GM12892 (cell line): ENCODE data around the gene RBM33.
A peak's percentile ranks its signal among the peaks of the same experiment; 100 is the strongest.

Experiments used
- DNase-seq: peaks from one replicate; pipeline ENCODE4 v3.0.0; 2011; ENCODE audit not compliant: insufficient read length
- FAIRE-seq: peaks from 2 replicates; lab custom pipeline; 2011; peaks lifted over from hg19 to GRCh38; lab: Jason Lieb, UNC
- POLR2A ChIP-seq: IDR thresholded peaks from 2 replicates; pipeline ENCODE4 v1.6.1; 2011; ENCODE audit warnings: low read depth, low read length, control low read depth
- POLR2AphosphoS5 ChIP-seq: IDR thresholded peaks from 2 replicates; pipeline ENCODE4 v1.6.1; 2011; ENCODE audit warnings: low read depth, low read length, control low read depth
- TAF1 ChIP-seq: IDR thresholded peaks from 2 replicates; pipeline ENCODE4 v1.6.1; 2011; ENCODE audit warnings: low read depth, mild to moderate bottlenecking, control low read depth, low read length, borderline replicate concordance

Gene RBM33

DNA sequence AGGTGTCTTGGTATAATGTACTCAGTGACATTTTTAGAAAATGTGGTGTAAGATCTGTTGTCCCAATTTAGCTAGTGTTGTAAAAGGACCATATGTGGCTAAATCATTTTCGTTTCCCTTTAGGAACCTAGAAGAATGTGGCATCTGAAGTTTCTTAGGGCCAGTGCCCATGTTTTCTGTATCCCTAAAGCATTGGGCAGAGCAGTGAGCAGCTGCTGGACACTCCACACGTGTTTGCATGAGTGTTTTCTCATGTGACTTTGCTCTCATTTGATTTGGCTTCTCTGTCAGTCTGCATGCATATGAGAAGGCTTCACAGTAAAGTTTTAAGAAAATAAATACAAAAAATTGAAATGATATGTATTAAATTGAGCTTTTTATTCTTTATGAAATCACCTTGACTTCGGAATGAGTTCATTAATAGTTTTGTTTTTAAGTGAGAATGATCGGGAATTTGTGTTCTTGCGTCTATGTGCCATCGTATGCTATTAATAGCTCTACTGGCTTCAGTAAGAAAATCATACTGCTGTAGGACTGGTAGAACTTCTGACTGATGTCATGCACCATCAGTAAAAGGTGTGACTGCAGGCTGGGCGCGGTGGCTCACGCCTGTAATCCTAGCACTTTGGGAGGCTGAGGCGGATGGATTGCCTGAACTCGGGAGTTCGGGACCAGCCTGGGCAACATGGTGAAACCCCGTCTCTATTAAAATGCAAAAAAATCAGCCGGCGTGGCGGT, 61.3 kb downstream of the RBM33 start:
- DNase-seq, result no peak
- no peak for FAIRE-seq
- no peak for TF ChIP-seq POLR2A
- TF ChIP-seq TAF1, result no peak
- no peak for TF ChIP-seq POLR2AphosphoS5

DNA sequence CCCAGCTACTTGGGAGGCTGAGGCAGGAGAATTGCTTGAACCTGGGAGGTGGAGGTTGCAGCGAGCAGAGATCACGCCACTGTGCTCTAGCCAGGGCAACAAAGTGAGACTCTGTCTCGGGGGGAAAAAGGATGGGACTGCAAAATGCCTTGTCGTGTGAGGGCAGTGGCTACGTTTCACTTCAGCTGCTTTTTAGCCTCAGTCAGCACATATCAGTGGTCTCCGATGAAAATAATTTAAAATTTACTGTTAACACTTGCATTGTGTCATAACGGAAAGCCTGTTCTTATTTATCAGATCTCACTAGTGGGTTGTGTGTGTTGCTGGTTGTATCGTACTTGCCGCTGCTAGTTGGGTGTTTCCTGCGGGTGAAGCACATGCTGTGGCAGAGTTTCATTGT, 61.9 kb downstream of the RBM33 start:
- FAIRE-seq (no peak), DNase-seq (no peak)
- no peak for TF ChIP-seq POLR2A
- no peak for TF ChIP-seq POLR2AphosphoS5
- TF ChIP-seq TAF1, result no peak

DNA sequence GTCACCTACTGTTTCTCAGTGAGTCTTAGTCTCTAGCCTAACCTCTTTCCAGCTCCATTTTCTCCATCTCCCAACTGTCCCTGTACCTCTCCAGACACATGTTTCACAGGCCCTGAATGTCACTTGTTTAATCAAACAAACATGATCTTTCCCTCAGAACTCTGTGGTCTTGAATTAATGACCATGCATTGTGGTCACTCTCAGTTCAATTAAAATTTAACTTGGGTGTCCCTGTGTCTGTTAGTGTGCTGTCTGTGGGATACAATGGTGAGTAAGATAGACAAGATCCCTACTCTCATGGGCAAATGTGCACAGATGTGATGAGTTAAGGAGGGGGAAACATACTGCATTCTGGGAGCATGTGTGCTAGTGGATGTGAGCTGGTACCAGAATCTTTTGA, 65.0 kb downstream of the RBM33 start:
- no peak for DNase-seq
- no peak for TF ChIP-seq TAF1
- TF ChIP-seq POLR2A, result no peak
- TF ChIP-seq POLR2AphosphoS5, result no peak
- FAIRE-seq, result no peak

DNA sequence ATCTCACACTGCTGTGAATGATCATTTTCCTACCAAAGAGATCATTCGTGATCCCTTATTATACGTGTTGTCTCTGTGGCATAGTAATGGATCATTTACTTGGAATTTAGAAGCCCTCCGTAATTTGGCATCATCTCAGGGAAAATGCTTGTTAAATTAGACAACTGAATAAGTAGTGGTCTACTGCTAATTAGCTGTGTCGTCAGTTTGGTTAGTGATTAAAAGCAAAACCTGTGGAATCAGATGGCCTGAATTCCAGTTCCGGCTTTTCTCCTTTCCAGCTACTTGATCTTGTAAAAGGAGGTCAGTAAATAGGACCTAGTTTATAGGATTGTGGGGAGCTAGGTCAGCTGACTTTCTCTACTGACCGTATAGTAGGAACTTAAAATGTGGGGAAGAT, 65.6 kb downstream of the RBM33 start:
- DNase-seq, result no peak
- no peak for FAIRE-seq
- TF ChIP-seq POLR2A (no peak), TAF1 (no peak), POLR2AphosphoS5 (no peak)

DNA sequence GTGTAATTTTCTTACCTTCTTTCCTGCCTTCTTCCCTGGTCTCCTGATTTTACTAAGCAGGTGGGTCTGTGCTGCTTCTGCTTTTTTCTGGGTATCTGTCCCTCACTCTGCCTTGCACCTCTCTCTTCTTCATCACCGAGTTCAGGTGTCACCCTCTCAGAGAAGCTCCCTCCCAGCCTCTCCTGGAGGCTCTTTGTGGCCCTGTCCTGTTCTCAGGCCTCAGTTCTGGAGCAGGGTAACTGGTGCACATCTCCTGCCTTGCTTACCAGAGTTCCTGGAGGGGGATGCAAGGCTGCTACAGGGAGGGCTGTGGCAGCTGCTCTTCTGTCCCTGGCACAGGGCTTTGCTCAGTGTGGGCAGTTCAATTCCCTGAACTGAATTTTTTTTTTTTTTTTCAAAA, 66.1 kb downstream of the RBM33 start:
- no peak for FAIRE-seq
- TF ChIP-seq TAF1 (no peak), POLR2A (no peak), POLR2AphosphoS5 (no peak)
- no peak for DNase-seq

DNA sequence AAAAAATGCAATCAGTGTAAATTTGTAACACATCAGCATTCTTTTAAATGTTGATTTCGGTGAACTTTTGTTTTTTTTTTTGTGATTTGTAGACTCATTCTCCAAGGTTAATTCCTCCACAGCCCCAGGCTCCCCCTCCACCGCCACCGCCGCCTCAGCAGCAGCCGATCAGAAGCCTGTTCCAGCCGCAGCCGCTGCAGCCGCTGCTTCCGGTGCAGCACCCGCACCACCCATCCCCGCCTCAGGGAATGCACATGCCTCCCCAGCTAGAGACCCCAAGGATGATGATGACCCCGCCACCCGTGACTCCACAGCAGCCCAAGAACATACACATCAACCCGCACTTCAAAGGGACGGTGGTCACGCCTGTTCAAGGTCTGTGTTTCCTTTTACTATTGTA, 66.6 kb downstream of the RBM33 start:
- FAIRE-seq (no peak), DNase-seq (no peak)
- TF ChIP-seq POLR2AphosphoS5 (no peak), POLR2A (no peak), TAF1 (no peak)

DNA sequence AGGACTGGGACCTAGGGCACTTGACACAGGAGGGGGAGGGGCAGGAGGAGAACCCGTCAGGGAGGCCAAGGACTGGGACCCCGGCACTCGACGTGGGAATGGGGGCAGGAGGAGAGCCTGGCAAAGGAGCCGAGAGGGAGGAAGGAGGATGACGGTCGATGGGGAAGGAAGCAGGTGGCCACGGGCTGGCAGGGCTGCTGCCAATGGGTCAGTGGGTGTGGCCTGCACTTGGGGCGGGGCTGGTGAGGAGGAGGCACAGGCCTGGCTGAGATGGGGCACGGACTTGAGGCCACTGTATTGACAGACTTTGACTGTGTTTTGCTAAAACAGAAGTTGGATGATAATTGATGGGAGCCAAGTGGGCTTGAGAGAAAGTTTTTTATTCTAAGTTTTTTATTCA, 68.9 kb downstream of the RBM33 start:
- DNase-seq (no peak), FAIRE-seq (no peak)
- TF ChIP-seq POLR2AphosphoS5, result no peak
- no peak for TF ChIP-seq POLR2A
- TF ChIP-seq TAF1, result no peak

DNA sequence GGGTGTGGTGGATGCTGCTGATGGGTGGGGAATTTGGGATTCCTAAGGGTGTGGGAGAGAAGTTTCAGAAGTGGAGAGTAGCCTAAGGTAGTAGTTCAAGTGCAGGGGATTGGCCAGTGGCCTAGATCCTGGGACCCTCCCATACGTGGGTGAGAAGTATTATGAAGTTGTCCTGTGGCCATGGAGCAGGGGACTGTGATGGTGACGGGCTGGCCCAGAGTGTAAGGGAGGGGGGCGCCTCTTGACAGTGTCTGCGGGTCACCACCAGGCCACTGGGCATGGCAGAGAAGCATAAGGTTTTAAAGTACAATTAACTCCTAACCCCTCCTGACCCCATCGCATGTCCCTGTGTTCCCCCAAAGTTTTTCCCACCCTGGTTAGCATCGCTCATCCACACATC, 70.2 kb downstream of the RBM33 start:
- no peak for TF ChIP-seq POLR2AphosphoS5
- TF ChIP-seq POLR2A, result no peak
- TF ChIP-seq TAF1, result no peak
- FAIRE-seq (no peak), DNase-seq (no peak)

DNA sequence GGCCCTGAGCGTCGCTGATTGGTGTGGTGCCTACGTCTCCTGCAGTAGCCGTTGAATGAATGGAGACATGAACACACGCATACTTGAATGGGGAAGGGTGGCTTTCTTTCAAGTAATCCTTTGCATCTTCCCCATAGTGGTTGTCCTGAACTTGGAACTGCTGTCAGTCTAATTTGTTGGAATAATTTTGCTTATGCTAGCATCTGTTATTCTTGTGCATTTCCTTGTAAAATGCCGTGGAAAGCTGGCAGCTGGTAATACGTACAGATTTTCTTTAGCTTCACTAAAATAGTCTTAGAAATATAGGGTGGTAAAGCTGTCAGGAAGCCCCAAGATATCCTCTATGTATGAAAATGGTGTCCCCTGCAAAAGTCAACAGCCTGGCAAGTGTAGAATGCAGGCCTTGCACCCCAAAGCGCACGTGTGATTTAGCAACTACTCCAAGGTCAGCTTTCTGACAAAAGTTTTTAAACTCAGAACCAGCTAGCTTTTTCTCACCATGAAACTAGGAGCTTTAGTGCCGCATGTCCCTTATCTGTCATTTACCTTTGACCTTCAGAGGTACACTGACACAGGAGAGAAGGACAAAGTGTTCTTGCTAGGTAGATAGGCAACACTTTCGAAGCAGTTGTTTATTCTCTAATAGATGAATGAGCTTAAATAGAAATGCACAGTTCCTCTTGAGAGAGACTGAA, 70.8 kb downstream of the RBM33 start:
- TF ChIP-seq TAF1 (no peak), POLR2A (no peak), POLR2AphosphoS5 (no peak)
- FAIRE-seq, result no peak
- no peak for DNase-seq

DNA sequence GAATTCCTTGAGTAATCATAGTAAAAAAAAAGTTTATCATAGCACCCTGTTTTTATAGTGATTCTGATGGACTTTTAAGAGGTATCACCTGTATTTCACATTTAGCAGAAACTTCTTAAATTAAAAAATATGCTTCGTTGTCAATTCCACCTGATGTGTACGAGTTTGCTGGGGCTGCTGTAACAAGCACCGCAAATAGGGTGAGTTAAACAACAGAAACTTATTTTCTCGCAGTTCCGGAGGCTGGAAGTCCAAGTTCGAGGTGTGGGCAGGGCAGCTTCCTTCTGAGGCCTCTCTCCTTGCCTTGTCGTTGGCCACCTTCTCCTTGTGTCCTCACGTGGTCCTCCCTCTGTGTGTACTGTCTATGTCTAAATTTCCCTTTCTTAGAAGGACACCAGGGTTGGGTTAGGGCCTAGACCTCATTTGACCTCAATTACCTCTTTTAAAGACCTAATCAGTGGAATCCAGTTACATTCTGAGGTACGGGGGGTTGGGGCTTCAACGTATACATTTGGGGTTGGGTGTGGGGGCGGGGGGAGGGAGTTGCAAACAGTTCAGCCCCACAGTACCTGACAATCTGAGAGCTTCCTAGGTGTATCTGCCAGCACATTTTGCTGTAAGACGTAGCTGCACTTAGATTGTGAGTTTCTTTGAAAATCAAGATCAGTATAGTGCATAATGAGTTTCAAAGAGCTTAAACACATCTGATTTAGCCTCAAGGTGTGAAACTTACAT, 72.7 kb downstream of the RBM33 start:
- no peak for FAIRE-seq
- no peak for DNase-seq
- TF ChIP-seq POLR2A (no peak), TAF1 (no peak), POLR2AphosphoS5 (no peak)

DNA sequence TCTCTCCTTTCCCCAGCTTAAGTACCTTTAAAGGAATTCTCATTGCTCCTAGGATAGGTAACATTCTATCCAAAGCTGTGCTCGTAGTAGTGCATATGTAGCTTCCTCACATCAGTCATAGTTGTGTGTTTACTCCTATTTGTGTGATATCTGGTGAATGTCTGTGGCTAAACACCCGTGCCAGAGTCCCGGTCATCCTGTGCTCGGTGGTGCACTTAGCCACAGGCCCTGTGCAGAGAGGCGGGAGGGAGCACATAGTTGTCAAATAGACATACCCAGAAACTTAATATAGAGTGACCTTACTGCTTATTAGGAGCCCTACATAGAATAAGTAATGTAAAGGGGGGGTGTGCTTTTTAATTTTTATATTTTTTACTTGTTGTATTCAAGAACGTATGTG, 76.6 kb downstream of the RBM33 start:
- FAIRE-seq (peak; percentile 64), DNase-seq (no peak)
- no peak for TF ChIP-seq POLR2A
- no peak for TF ChIP-seq TAF1
- no peak for TF ChIP-seq POLR2AphosphoS5

DNA sequence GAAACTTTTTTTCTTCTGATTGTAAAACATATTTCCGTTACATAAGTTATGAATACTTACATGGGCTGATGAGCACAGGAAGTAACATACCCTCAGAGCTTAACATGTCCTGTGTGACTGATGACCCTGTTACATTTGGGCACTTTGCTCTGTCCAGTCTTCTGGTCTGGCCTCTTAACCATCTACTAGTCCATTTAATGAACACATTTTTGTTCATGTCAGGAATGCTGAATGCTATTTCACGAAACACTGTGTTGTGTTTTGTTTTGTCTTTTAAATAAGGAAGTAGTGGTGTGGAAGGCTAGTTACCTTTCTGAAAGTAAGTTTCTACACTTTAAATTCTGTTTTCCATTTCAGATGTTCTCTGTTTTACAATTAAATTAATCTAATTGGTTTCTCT, 77.7 kb downstream of the RBM33 start:
- DNase-seq (no peak), FAIRE-seq (peak; percentile 72)
- TF ChIP-seq TAF1 (no peak), POLR2AphosphoS5 (no peak), POLR2A (no peak)
